Neural progenitor cell (in vitro differentiated cells): ENCODE measurements around the gene F5. TPM values are rescaled to one million over a fixed set of nuclear protein-coding genes. Genes with fewer than 3 reads are reported as not detected.

Source experiments
- DNase-seq: peaks from one replicate; pipeline ENCODE4 v3.0.0-alpha.2; 2016; ENCODE audit warnings: low spot score
- H2AFZ ChIP-seq: fragments of 200-600 bp; sonication (generic); replicated peaks from 2 replicates; pipeline ENCODE4 v1.6.1; 2016; ENCODE audit warnings: antibody characterized with exemption
- H3F3A ChIP-seq: fragments of 200-600 bp; sonication (generic); 2 replicates; pipeline ENCODE4 v1.6.1; 2016; ENCODE audit warnings: antibody characterized with exemption, low read depth
- H3K27ac ChIP-seq: fragments of 200-600 bp; sonication (generic); 2 replicates; pipeline ENCODE4 v1.5.1; 2016; ENCODE audit warnings: mild to moderate bottlenecking
- H3K27me3 ChIP-seq: fragments of 200-600 bp; sonication (generic); 2 replicates; pipeline ENCODE4 v1.6.1; 2016; ENCODE audit warnings: mild to moderate bottlenecking, moderate library complexity
- H3K36me3 ChIP-seq: fragments of 200-600 bp; sonication (generic); 2 replicates; pipeline ENCODE4 v1.5.1; 2016
- H3K4me1 ChIP-seq: fragments of 200-600 bp; sonication (generic); 2 replicates; pipeline ENCODE4 v1.6.1; 2016; ENCODE audit warnings: mixed run types
- H3K4me2 ChIP-seq: fragments of 200-600 bp; sonication (generic); 2 replicates; pipeline ENCODE4 v1.6.1; 2016
- H3K4me3 ChIP-seq: fragments of 200-600 bp; sonication (generic); 2 replicates; pipeline ENCODE4 v1.5.1; 2016
- H3K79me2 ChIP-seq: fragments of 200-600 bp; sonication (generic); 2 replicates; pipeline ENCODE4 v1.6.1; 2016; ENCODE audit warnings: low read depth
- H3K9ac ChIP-seq: fragments of 200-600 bp; sonication (generic); 2 replicates; pipeline ENCODE4 v1.6.1; 2016
- H3K9me3 ChIP-seq: fragments of 200-600 bp; sonication (generic); 2 replicates; pipeline ENCODE4 v1.5.1; 2016; ENCODE audit warnings: low read depth
- H4K20me1 ChIP-seq: fragments of 200-600 bp; sonication (generic); 2 replicates; pipeline ENCODE4 v1.6.1; 2016; ENCODE audit warnings: low read depth
- H3K27ac Mint-ChIP-seq: 3 replicates; pipeline ENCODE4 v1.8.0; 2021; ENCODE audit warnings: mixed read lengths
- H3K27me3 Mint-ChIP-seq: 2 replicates; pipeline ENCODE4 v1.8.0; 2022; ENCODE audit warnings: low read depth, mild to moderate bottlenecking, inconsistent platforms, moderate library complexity, mixed read lengths; ENCODE audit not compliant: insufficient read depth
- H3K36me3 Mint-ChIP-seq: 3 replicates; pipeline ENCODE4 v1.8.0; 2021; ENCODE audit warnings: mixed read lengths
- H3K4me1 Mint-ChIP-seq: 3 replicates; pipeline ENCODE4 v1.8.0; 2021; ENCODE audit warnings: mixed read lengths
- H3K4me3 Mint-ChIP-seq: 3 replicates; pipeline ENCODE4 v1.8.0; 2021; ENCODE audit warnings: mild to moderate bottlenecking, moderate library complexity, mixed read lengths
- H3K9me3 Mint-ChIP-seq: 3 replicates; pipeline ENCODE4 v1.8.0; 2020; ENCODE audit warnings: mixed read lengths
- CTCF ChIP-seq: fragments of 200-600 bp; sonication (generic); IDR thresholded peaks from 2 replicates; pipeline ENCODE4 v1.5.1; 2017; ENCODE audit warnings: antibody characterized with exemption, mild to moderate bottlenecking
- EZH2 ChIP-seq: fragments of 200-600 bp; sonication (generic); IDR thresholded peaks from 2 replicates; pipeline ENCODE4 v1.6.1; 2017; ENCODE audit warnings: antibody characterized with exemption, mild to moderate bottlenecking, moderate library complexity
- EZH2phosphoT487 ChIP-seq: fragments of 200-600 bp; sonication (generic); IDR thresholded peaks from 2 replicates; pipeline ENCODE4 v1.6.1; 2017; ENCODE audit warnings: antibody characterized with exemption
- total RNA-seq: library from RNA; depleted of rRNA; stranded (reverse); fragments of >200 nt; gene quantifications from 2 replicates; pipeline ENCODE4 v1.2.3, GENCODE V29; 2015; ENCODE audit warnings: low replicate concordance

F5 gene
- total RNA-seq, 1 donor from 2014 or later, result not detected

- no peak overlapping the region for H3K4me2 ChIP-seq
- no peak overlapping the region for H2AFZ ChIP-seq
- Mint-ChIP-seq H3K36me3 (no peaks in the 10 kb centered on the region), H3K4me3 (no peak overlapping the region), H3K9me3 (no peaks in the 10 kb centered on the region), H3K4me1 (peaks cover 11% of the 10 kb centered on the region), H3K27me3 (no peaks in the 10 kb centered on the region), H3K27ac (no peak overlapping the region)
- no peak overlapping the region for H3K27ac ChIP-seq
- H3K9ac ChIP-seq, result no peak overlapping the region
- H4K20me1 ChIP-seq, result no peaks in the 10 kb centered on the region
- no peaks in the 10 kb centered on the region for H3K9me3 ChIP-seq
- H3F3A ChIP-seq, result no peaks in the 10 kb centered on the region
- H3K27me3 ChIP-seq, result no peaks in the 10 kb centered on the region
- peaks cover 10% of the 10 kb centered on the region for H3K4me1 ChIP-seq
- H3K36me3 ChIP-seq, result no peaks in the 10 kb centered on the region
- no peak overlapping the region for H3K4me3 ChIP-seq
- no peak for TF ChIP-seq CTCF
- no peak for TF ChIP-seq EZH2
- no peak for TF ChIP-seq EZH2phosphoT487
- no peak for DNase-seq
- no peaks in the 10 kb centered on the region for H3K79me2 ChIP-seq
These were observed 59.3 kb downstream of the F5 start for GRCh38 chr1:169527001-169527400.

- no peaks in the 10 kb centered on the region for H3K9me3 ChIP-seq
- H3K4me1 ChIP-seq, result peaks cover 10% of the 10 kb centered on the region
- no peaks in the 10 kb centered on the region for H3K79me2 ChIP-seq
- no peaks in the 10 kb centered on the region for H3K27me3 Mint-ChIP-seq
- H3K4me3 Mint-ChIP-seq, result no peak overlapping the region
- H3K4me1 Mint-ChIP-seq, result peaks cover 11% of the 10 kb centered on the region
- DNase-seq, result no peak
- no peaks in the 10 kb centered on the region for H3F3A ChIP-seq
- no peaks in the 10 kb centered on the region for H4K20me1 ChIP-seq
- no peak overlapping the region for H3K27ac ChIP-seq
- no peaks in the 10 kb centered on the region for H3K36me3 Mint-ChIP-seq
- no peaks in the 10 kb centered on the region for H3K9me3 Mint-ChIP-seq
- no peak overlapping the region for H3K4me3 ChIP-seq
- no peak for TF ChIP-seq CTCF
- no peak for TF ChIP-seq EZH2phosphoT487
- TF ChIP-seq EZH2, result no peak
- no peaks in the 10 kb centered on the region for H3K27me3 ChIP-seq
- H3K9ac ChIP-seq, result no peak overlapping the region
- H3K4me2 ChIP-seq, result no peak overlapping the region
- no peak overlapping the region for H3K27ac Mint-ChIP-seq
- H3K36me3 ChIP-seq, result no peaks in the 10 kb centered on the region
- H2AFZ ChIP-seq, result no peak overlapping the region
These were observed 60.0 kb downstream of the F5 start for GRCh38 chr1:169526120-169526832.

- H3K27me3 Mint-ChIP-seq, result no peaks in the 10 kb centered on the region
- Histone ChIP-seq H3K4me1 (peaks cover 10% of the 10 kb centered on the region), H3K4me3 (no peak overlapping the region), H3K27me3 (no peaks in the 10 kb centered on the region), H2AFZ (no peak overlapping the region), H3F3A (no peaks in the 10 kb centered on the region), H3K79me2 (no peaks in the 10 kb centered on the region), H3K9ac (no peak overlapping the region), H3K27ac (no peak overlapping the region), H3K36me3 (no peaks in the 10 kb centered on the region), H3K4me2 (no peak overlapping the region), H3K9me3 (no peaks in the 10 kb centered on the region), H4K20me1 (no peaks in the 10 kb centered on the region)
- no peak for DNase-seq
- H3K4me1 Mint-ChIP-seq, result peaks cover 11% of the 10 kb centered on the region
- no peaks in the 10 kb centered on the region for H3K36me3 Mint-ChIP-seq
- H3K9me3 Mint-ChIP-seq, result no peaks in the 10 kb centered on the region
- no peak overlapping the region for H3K4me3 Mint-ChIP-seq
- TF ChIP-seq CTCF (no peak), EZH2phosphoT487 (no peak), EZH2 (no peak)
- no peak overlapping the region for H3K27ac Mint-ChIP-seq
These were observed 60.9 kb downstream of the F5 start for GRCh38 chr1:169525391-169525790.
